Heart left ventricle (tissue), 13 donors: Measurements from ENCODE around the gene YIPF2.
"Not testable (repeated sequence)": the region's sequence is repeated elsewhere in the genome, so short reads cannot be mapped to it uniquely, and the experiment has no call there.

Source experiments
- POLR2A ChIP-seq, 2 donors: fragments of 450-650 bp; IDR thresholded peaks; one replicate each; pipeline ENCODE4 v1.6.1; 2017; ENCODE audit warnings: antibody characterized with exemption in 2 of 2, mild to moderate bottlenecking in 2 of 2, moderate library complexity in 2 of 2
- TF ChIP-seq, protein P1 (sequence below), 12 donors: fragments of 200-600 bp; sonication (generic) in 4 of 12; IDR thresholded peaks; one replicate each; pipeline versions ENCODE4 v1.5.0 to v1.8.0; 2018 to 2022; ENCODE audit warnings: antibody characterized with exemption in 12 of 12, mild to moderate bottlenecking in 5 of 12
- donor health status: ischemic (EF 13 %, LVEDD 7.1; RV severe dilation, severe dysfunction).
- donor health status: DM: no; HTN: yes; CAD: no.
- donor health status: DM: no; HTN: no; CAD: no.
- donor health status: ischemic (EF 25% LVEDD 6.9; RV normal size, moderate dysfunction).
- donor health status: ischemic (EF 25% LVEDD 5.7; RV mildly dilated, moderate dysfunction).
- donor health status: ischemic (EF 35%, LVEDD 5.7; RV mildly dilated, moderate dysfunction).
- donor health status: nonischemic (EF 11% LVEDD 7.7; RV severe dilation, severe dysfunction).
- donor health status: DM: yes; HTN: yes; CAD: no.
- donor health status: PGD.
- donor health status: ischemic (EF 29% LVEDD 5.4; RV normal size, mild dysfunction).
- donor health status: nonischemic (EF 23%, LVEDD 6.1; RV moderate dilation, normal function).

DNA sequence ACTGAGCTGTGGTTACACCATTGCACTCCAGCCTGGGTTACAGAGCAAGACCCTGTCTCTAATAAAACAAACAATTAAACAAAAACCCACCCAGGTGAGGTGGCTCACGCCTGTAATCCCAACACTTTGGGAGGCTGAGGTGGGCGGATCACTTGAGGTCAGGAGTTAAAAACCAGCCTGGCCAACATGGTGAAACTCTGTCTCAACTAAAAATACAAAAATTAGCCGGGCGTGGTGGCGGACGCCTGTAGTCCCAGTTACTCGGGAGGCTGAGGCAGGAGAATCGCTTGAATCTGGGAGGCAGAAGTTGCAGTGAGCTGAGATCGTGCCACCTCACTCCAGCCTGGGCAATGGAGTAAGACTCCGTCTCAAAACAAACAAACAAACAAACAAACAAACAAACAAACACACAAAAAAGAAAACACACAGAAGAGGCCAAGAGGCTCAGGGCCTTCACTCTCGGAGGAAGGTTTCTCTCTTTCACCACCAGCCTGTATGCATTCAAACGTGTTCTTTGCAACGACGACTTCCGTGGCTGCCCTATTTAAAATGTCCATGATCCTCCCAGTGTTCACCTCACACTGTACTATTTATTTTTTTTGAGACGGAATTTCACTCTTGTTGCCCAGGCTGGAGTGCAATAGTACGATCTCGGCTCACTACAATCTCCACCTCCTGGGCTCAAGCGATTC is 31.0 kb upstream of the YIPF2 start:
- TF ChIP-seq, protein P1, sequence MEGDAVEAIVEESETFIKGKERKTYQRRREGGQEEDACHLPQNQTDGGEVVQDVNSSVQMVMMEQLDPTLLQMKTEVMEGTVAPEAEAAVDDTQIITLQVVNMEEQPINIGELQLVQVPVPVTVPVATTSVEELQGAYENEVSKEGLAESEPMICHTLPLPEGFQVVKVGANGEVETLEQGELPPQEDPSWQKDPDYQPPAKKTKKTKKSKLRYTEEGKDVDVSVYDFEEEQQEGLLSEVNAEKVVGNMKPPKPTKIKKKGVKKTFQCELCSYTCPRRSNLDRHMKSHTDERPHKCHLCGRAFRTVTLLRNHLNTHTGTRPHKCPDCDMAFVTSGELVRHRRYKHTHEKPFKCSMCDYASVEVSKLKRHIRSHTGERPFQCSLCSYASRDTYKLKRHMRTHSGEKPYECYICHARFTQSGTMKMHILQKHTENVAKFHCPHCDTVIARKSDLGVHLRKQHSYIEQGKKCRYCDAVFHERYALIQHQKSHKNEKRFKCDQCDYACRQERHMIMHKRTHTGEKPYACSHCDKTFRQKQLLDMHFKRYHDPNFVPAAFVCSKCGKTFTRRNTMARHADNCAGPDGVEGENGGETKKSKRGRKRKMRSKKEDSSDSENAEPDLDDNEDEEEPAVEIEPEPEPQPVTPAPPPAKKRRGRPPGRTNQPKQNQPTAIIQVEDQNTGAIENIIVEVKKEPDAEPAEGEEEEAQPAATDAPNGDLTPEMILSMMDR (IDR thresholded peaks at IDR 0.05): not testable (repeated sequence)
- not testable (repeated sequence) for TF ChIP-seq POLR2A (IDR thresholded peaks at IDR 0.05)
